Common myeloid progenitor, CD34-positive (primary cell): Measurements from ENCODE around the gene KNL1.
A peak's percentile ranks its signal among the peaks of the same experiment; 100 is the strongest.

Source experiments
- CTCF ChIA-PET: fragments of 350-600 bp; sonication (Branson Sonifier 250); formaldehyde crosslinking; loops from one replicate; lab custom pipeline; 2021; ENCODE audit warnings: antibody characterized with exemption; lab: Charles Lee
- POLR2A ChIA-PET: fragments of 350-600 bp; sonication (Branson Sonifier 250); formaldehyde crosslinking; loops from one replicate; lab custom pipeline; 2021; ENCODE audit warnings: antibody characterized with exemption; lab: Charles Lee
- DNase-seq, 3 donors: peaks; one replicate each; pipeline versions ENCODE4 v3.0.0 to v3.0.0-alpha.2; 2013
- H3K27ac ChIP-seq, 2 experiments: 1 replicate in 1 of 2; 2 replicates in 1 of 2; pipeline ENCODE4 v1.7.0; 2013; ENCODE audit warnings: inconsistent platforms in 2 of 2, low read length in 2 of 2, mild to moderate bottlenecking in 2 of 2, low read depth in 1 of 2, moderate library complexity in 1 of 2; ENCODE audit not compliant: severe bottlenecking in 2 of 2, insufficient read depth in 1 of 2, poor library complexity in 1 of 2
- H3K27me3 ChIP-seq, 5 experiments: replicated peaks in 2 of 5; 1 replicate in 3 of 5; 2 replicates in 2 of 5; pipeline versions ENCODE4 v1.6.1 to v1.7.0; 2013; ENCODE audit warnings: low read length in 4 of 5, mild to moderate bottlenecking in 2 of 5, moderate library complexity in 2 of 5, inconsistent platforms in 1 of 5; ENCODE audit not compliant: insufficient read depth in 5 of 5, control insufficient read depth in 4 of 5
- H3K36me3 ChIP-seq, 4 experiments: 1 replicate in 2 of 4; 2 replicates in 2 of 4; pipeline versions ENCODE4 v1.6.1 to v1.7.0; 2013; ENCODE audit warnings: low read length in 3 of 4, control low read depth in 1 of 4, mild to moderate bottlenecking in 1 of 4; ENCODE audit not compliant: control insufficient read depth in 4 of 4, insufficient read depth in 4 of 4
- H3K4me1 ChIP-seq, 4 experiments: 1 replicate in 3 of 4; 2 replicates in 1 of 4; pipeline versions ENCODE4 v1.6.1 to v1.7.1; 2013; ENCODE audit warnings: low read length in 3 of 4, mild to moderate bottlenecking in 3 of 4, control low read depth in 1 of 4, inconsistent platforms in 1 of 4, moderate library complexity in 1 of 4; ENCODE audit not compliant: control insufficient read depth in 4 of 4, insufficient read depth in 4 of 4; ENCODE audit errors: control extremely low read depth in 1 of 4
- H3K4me3 ChIP-seq, 7 experiments: 1 replicate in 4 of 7; 2 replicates in 3 of 7; pipeline versions ENCODE4 v1.5.1 to v1.7.0; 2013; ENCODE audit warnings: mild to moderate bottlenecking in 7 of 7, low read length in 6 of 7, moderate library complexity in 6 of 7, inconsistent platforms in 2 of 7, low read depth in 2 of 7, control low read depth in 1 of 7; ENCODE audit not compliant: insufficient read depth in 4 of 7, control insufficient read depth in 1 of 7; ENCODE audit errors: extremely low read depth in 1 of 7
- H3K9me3 ChIP-seq, 5 experiments: 1 replicate in 4 of 5; 2 replicates in 1 of 5; pipeline versions ENCODE4 v1.6.1 to v1.7.1; 2013; ENCODE audit warnings: low read length in 4 of 5, mild to moderate bottlenecking in 2 of 5, inconsistent platforms in 1 of 5, low read depth in 1 of 5, moderate library complexity in 1 of 5; ENCODE audit not compliant: control insufficient read depth in 4 of 5, insufficient read depth in 2 of 5; ENCODE audit errors: control extremely low read depth in 1 of 5
- WGBS: methylation state at CpG from one replicate; pipeline ENCODE4 v1.1.5; 2013; ENCODE audit not compliant: insufficient coverage; 5-methylcytosine and 5-hydroxymethylcytosine counted together

The KNL1 gene

GRCh38 chr15:40693904-40694687 is 100.0 kb downstream of the KNL1 start:
- peak in 2 of 3 donors; percentile 20 to 24 for DNase-seq
- peak overlapping the region; percentile 79 to 99 (median 91) for H3K4me3 ChIP-seq

GRCh38 chr15:40694688-40695468 is 100.8 kb downstream of the KNL1 start, which contains the start of gene RAD51:
RAD51 (plus strand) TSS chr15:40695174; CDS start chr15:40698759, 3,585 bp downstream.
- H3K4me1 ChIP-seq, result peaks cover 3 to 25% (median 17%) of the 10 kb centered on the region in 4 experiments
- POLR2A ChIA-PET, result interaction anchor here (0.6 to 0.8 kb wide), 2 partner anchors 10 to 126 kb away, joined by 3 read pairs; partner anchors contain the start of gene RPUSD2
- CTCF ChIA-PET, result interaction anchor here (1.0 to 2.8 kb wide), 9 partner anchors 8 to 312 kb away, joined by 3 to 9 read pairs (median 5); partner anchors contain the start of gene KNSTRN
- H3K4me3 ChIP-seq, result peak within 1 kb of the TSS; percentile 79 to 99 (median 91)
- peak within 1 kb of the TSS; percentile 83 to 93 for H3K27ac ChIP-seq
- H3K9me3 ChIP-seq, result no peaks in the 10 kb centered on the region
- 0% methylated on average over 73 of the region's 81 CpGs for WGBS
- peaks cover 0 to 15% (median 4%) of the 10 kb centered on the region in 4 experiments for H3K36me3 ChIP-seq
- peak; percentile 95 to 98 (median 98) for DNase-seq
- H3K27me3 ChIP-seq, result no peaks in the 10 kb centered on the region

More at GRCh38 chr15:40693904-40694687, 100.0 kb downstream of the KNL1 start:
- CTCF ChIA-PET, result interaction anchor here (0.8 to 2.8 kb wide), 9 partner anchors 9 to 312 kb away, joined by 3 to 9 read pairs (median 5); partner anchors contain the start of gene KNSTRN
- 24% methylated on average over 28 of the region's 31 CpGs for whole genome bisulfite sequencing
- H3K27me3 ChIP-seq, result no peaks in the 10 kb centered on the region
- POLR2A ChIA-PET, result interaction anchor here (0.6 kb wide), 1 partner anchor 10 kb away, joined by 3 read pairs; no protein-coding TSS in a partner anchor
- H3K27ac ChIP-seq, result peak overlapping the region; percentile 83 to 93
- H3K36me3 ChIP-seq, result peaks cover 0 to 8% (median 2%) of the 10 kb centered on the region in 4 experiments
- H3K4me1 ChIP-seq, result peaks cover 3 to 23% (median 17%) of the 10 kb centered on the region in 4 experiments
- H3K9me3 ChIP-seq, result no peaks in the 10 kb centered on the region

- POLR2A ChIA-PET, result interaction anchor here (0.8 kb wide), 1 partner anchor 126 kb away, joined by 3 read pairs; the partner anchor contains the start of gene RPUSD2
- H3K4me1 ChIP-seq, result peaks cover 3 to 27% (median 17%) of the 10 kb centered on the region in 4 experiments
- no peaks in the 10 kb centered on the region for H3K9me3 ChIP-seq
- H3K4me3 ChIP-seq, result peak overlapping the region; percentile 79 to 99 (median 91)
- peak overlapping the region in 1 of 2 experiments; percentile 93 for H3K27ac ChIP-seq
- no peaks in the 10 kb centered on the region for H3K27me3 ChIP-seq
- H3K36me3 ChIP-seq, result peaks cover 1 to 21% (median 7%) of the 10 kb centered on the region in 4 experiments
- DNase-seq, result peak in 2 of 3 donors; percentile 15 to 29
- WGBS, result 0% methylated on average over 17 of the region's 24 CpGs
- CTCF ChIA-PET, result interaction anchor here (1.0 to 2.8 kb wide), 5 partner anchors 13 to 166 kb away, joined by 3 to 9 read pairs (median 3); no protein-coding TSS in a partner anchor
These were observed 101.4 kb downstream of the KNL1 start for GRCh38 chr15:40695469-40695890.

- 96% methylated on average over 7 of the region's 11 CpGs for WGBS
- no peak for DNase-seq
- POLR2A ChIA-PET, result no interaction called here
- H3K36me3 ChIP-seq, result peaks cover 5 to 28% (median 10%) of the 10 kb centered on the region in 4 experiments
- no peaks in the 10 kb centered on the region for H3K9me3 ChIP-seq
- CTCF ChIA-PET, result interaction anchor here (2.8 kb wide), 1 partner anchor 72 kb away, joined by 9 read pairs; no protein-coding TSS in a partner anchor
- H3K4me1 ChIP-seq, result peaks cover 3 to 27% (median 17%) of the 10 kb centered on the region in 4 experiments
- no peaks in the 10 kb centered on the region for H3K27me3 ChIP-seq
- H3K27ac ChIP-seq, result peak overlapping the region in 1 of 2 experiments; percentile 93
- peak overlapping the region in 5 of 7 experiments; percentile 79 to 99 (median 88) for H3K4me3 ChIP-seq
These were observed 102.2 kb downstream of the KNL1 start for GRCh38 chr15:40696228-40696627.

- 98% methylated on average over 5 of the region's 7 CpGs for WGBS
- peaks cover 5 to 33% (median 11%) of the 10 kb centered on the region in 4 experiments for H3K36me3 ChIP-seq
- H3K4me1 ChIP-seq, result peaks cover 3 to 27% (median 17%) of the 10 kb centered on the region in 4 experiments
- no peak for DNase-seq
- CTCF ChIA-PET, result no interaction called here
- no peaks in the 10 kb centered on the region for H3K9me3 ChIP-seq
- H3K27me3 ChIP-seq, result no peaks in the 10 kb centered on the region
- no peak overlapping the region for H3K4me3 ChIP-seq
- H3K27ac ChIP-seq, result no peak overlapping the region
- POLR2A ChIA-PET, result no interaction called here
These were observed 103.9 kb downstream of the KNL1 start for GRCh38 chr15:40697916-40698315.

- peak; percentile 41 to 71 (median 61) for DNase-seq
- no peak overlapping the region for H3K27ac ChIP-seq
- CTCF ChIA-PET, result interaction anchor here (1.2 to 3.3 kb wide), 7 partner anchors 21 to 192 kb away, joined by 5 to 19 read pairs (median 10); partner anchors contain the start of gene VPS18
- no peaks in the 10 kb centered on the region for H3K27me3 ChIP-seq
- H3K9me3 ChIP-seq, result no peaks in the 10 kb centered on the region
- H3K4me1 ChIP-seq, result peaks cover 0 to 4% (median 0%) of the 10 kb centered on the region in 4 experiments
- POLR2A ChIA-PET, result no interaction called here
- no peak overlapping the region for H3K4me3 ChIP-seq
- peaks cover 5 to 52% (median 14%) of the 10 kb centered on the region in 4 experiments for H3K36me3 ChIP-seq
- WGBS, result no CpG with 5 or more reads among the region's 7 CpGs
These were observed 108.0 kb downstream of the KNL1 start for GRCh38 chr15:40702077-40702476.
